ENCODE measurements around the gene FBLN1.

DNA sequence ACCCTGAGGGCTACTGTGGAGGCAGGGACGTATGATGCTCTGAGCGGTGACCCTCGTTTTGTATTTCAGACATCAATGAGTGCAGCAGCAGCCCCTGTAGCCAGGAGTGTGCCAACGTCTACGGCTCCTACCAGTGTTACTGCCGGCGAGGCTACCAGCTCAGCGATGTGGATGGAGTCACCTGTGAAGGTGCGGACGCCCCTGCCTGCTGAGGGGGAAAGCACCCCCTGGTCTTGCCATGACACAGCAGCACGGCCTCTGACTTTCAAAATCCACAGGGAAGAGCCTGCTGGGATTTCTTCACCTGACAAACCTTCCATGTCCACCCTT, 44.3 kb downstream of the FBLN1 start:
- TF ChIP-seq, protein P1, sequence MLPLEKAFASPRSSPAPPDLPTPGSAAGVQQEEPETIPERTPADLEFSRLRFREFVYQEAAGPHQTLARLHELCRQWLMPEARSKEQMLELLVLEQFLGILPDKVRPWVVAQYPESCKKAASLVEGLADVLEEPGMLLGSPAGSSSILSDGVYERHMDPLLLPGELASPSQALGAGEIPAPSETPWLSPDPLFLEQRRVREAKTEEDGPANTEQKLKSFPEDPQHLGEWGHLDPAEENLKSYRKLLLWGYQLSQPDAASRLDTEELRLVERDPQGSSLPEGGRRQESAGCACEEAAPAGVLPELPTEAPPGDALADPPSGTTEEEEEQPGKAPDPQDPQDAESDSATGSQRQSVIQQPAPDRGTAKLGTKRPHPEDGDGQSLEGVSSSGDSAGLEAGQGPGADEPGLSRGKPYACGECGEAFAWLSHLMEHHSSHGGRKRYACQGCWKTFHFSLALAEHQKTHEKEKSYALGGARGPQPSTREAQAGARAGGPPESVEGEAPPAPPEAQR (tag by site-specific recombination; IDR thresholded peaks at IDR 0.05), result no peak
- no peak for TF ChIP-seq ZNF776 (tag by site-specific recombination; IDR thresholded peaks at IDR 0.05; ENCODE audit: borderline replicate concordance)

All from HEK293 (cell line).